GM23338 (cell line): ENCODE results near the gene CTDSP2. TPM values are rescaled to one million over a fixed set of nuclear protein-coding genes. Genes with fewer than 3 reads are reported as not detected.
A peak's percentile ranks its signal among the peaks of the same experiment; 100 is the strongest.

Source experiments
- ATAC-seq: fragments of 200-7000 bp; cut with Tn5 transposase; 3 replicates; pipeline ENCODE4 v1.9.1; 2020
- DNase-seq: peaks from one replicate; pipeline ENCODE4 v3.0.0-alpha.2; 2015; ENCODE audit warnings: low spot score
- H2AFZ ChIP-seq: fragments of 200-600 bp; sonication (generic); 2 replicates; pipeline ENCODE4 v1.8.0; 2016; ENCODE audit warnings: antibody characterized with exemption, mild to moderate bottlenecking, moderate library complexity
- H3F3A ChIP-seq: fragments of 200-600 bp; sonication (generic); replicated peaks from 2 replicates; pipeline ENCODE4 v1.8.0; 2017; ENCODE audit warnings: antibody characterized with exemption, mixed run types, low read depth
- H3K27ac ChIP-seq: fragments of 200-600 bp; sonication (generic); 2 replicates; pipeline ENCODE4 v1.6.1; 2016; ENCODE audit warnings: low read depth
- H3K27me3 ChIP-seq: fragments of 200-600 bp; sonication (generic); 2 replicates; pipeline ENCODE4 v1.8.0; 2016; ENCODE audit warnings: mild to moderate bottlenecking, mixed run types, moderate library complexity; ENCODE audit not compliant: insufficient read depth
- H3K36me3 ChIP-seq: fragments of 200-600 bp; sonication (generic); 2 replicates; pipeline ENCODE4 v1.8.0; 2016; ENCODE audit warnings: mild to moderate bottlenecking; ENCODE audit not compliant: insufficient read depth
- H3K4me1 ChIP-seq: fragments of 200-600 bp; sonication (generic); 2 replicates; pipeline ENCODE4 v1.8.0; 2016; ENCODE audit warnings: mild to moderate bottlenecking, moderate library complexity; ENCODE audit not compliant: insufficient read depth
- H3K4me2 ChIP-seq: fragments of 200-600 bp; sonication (generic); 2 replicates; pipeline ENCODE4 v1.7.1; 2017; ENCODE audit warnings: mixed run types
- H3K4me3 ChIP-seq: fragments of 200-600 bp; sonication (generic); 2 replicates; pipeline ENCODE4 v1.6.1; 2016; ENCODE audit warnings: mixed run types
- H3K79me2 ChIP-seq: fragments of 200-600 bp; sonication (generic); replicated peaks from 2 replicates; pipeline ENCODE4 v1.8.0; 2017; ENCODE audit warnings: mild to moderate bottlenecking; ENCODE audit not compliant: insufficient read depth
- H3K9me2 ChIP-seq: fragments of 200-600 bp; sonication (generic); 2 replicates; pipeline ENCODE4 v1.8.0; 2017; ENCODE audit not compliant: insufficient read depth
- H4K20me1 ChIP-seq: fragments of 200-600 bp; sonication (generic); replicated peaks from 2 replicates; pipeline ENCODE4 v1.8.0; 2017; ENCODE audit warnings: mild to moderate bottlenecking; ENCODE audit not compliant: insufficient read depth
- H3K27ac Mint-ChIP-seq: 2 replicates; pipeline ENCODE4 v1.8.0; 2020; ENCODE audit warnings: inconsistent platforms, mild to moderate bottlenecking, moderate library complexity, mixed read lengths
- H3K27me3 Mint-ChIP-seq: 3 replicates; pipeline ENCODE4 v1.8.0; 2022; ENCODE audit warnings: low read depth, mild to moderate bottlenecking, moderate library complexity, mixed read lengths, inconsistent platforms; ENCODE audit not compliant: insufficient read depth, poor library complexity
- H3K36me3 Mint-ChIP-seq: 3 replicates; pipeline ENCODE4 v1.8.0; 2021; ENCODE audit warnings: low read depth, mild to moderate bottlenecking, inconsistent platforms, moderate library complexity, mixed read lengths
- H3K4me1 Mint-ChIP-seq: 3 replicates; pipeline ENCODE4 v1.8.0; 2020; ENCODE audit warnings: mild to moderate bottlenecking, inconsistent platforms, mixed read lengths
- H3K4me3 Mint-ChIP-seq: 3 replicates; pipeline ENCODE4 v1.8.0; 2021; ENCODE audit warnings: moderate library complexity, mild to moderate bottlenecking, inconsistent platforms, mixed read lengths
- H3K9me3 Mint-ChIP-seq: 3 replicates; pipeline ENCODE4 v1.8.0; 2020; ENCODE audit warnings: moderate library complexity, mild to moderate bottlenecking, inconsistent platforms, mixed read lengths
- EZH2 ChIP-seq: fragments of 200-600 bp; sonication (generic); IDR thresholded peaks from one replicate; pipeline ENCODE4 v1.8.0; 2017; ENCODE audit warnings: antibody characterized with exemption, mild to moderate bottlenecking, low read depth; ENCODE audit not compliant: unreplicated experiment
- EZH2phosphoT487 ChIP-seq: fragments of 200-600 bp; sonication (generic); IDR thresholded peaks from one replicate; pipeline ENCODE4 v1.8.1; 2018; ENCODE audit warnings: antibody characterized with exemption; ENCODE audit not compliant: unreplicated experiment
- JUNB ChIP-seq: IDR thresholded peaks from one replicate; pipeline ENCODE4 v1.6.1; 2016; ENCODE audit warnings: antibody characterized with exemption; ENCODE audit not compliant: unreplicated experiment
- NANOG ChIP-seq: IDR thresholded peaks from 2 replicates; pipeline ENCODE4 v1.6.1; 2016; ENCODE audit warnings: antibody characterized with exemption, borderline replicate concordance
- POLR2AphosphoS5 ChIP-seq: IDR thresholded peaks from 2 replicates; pipeline ENCODE4 v1.6.1; 2016; ENCODE audit warnings: antibody characterized with exemption, low read depth
- ZNF114 ChIP-seq: fragments of 250-450 bp; sonication (Bioruptor Pico); IDR thresholded peaks from 2 replicates; pipeline ENCODE4 v1.5.0; 2020; ENCODE audit warnings: mild to moderate bottlenecking, moderate library complexity
- ZNF331 ChIP-seq: fragments of 250-450 bp; sonication (Bioruptor Pico); IDR thresholded peaks from 2 replicates; pipeline ENCODE4 v1.5.0; 2020; ENCODE audit warnings: low read depth, mild to moderate bottlenecking, moderate library complexity
- polyA plus RNA-seq: library from polyadenylated mRNA; unstranded; fragments of >200 nt; fragmentation: Nextera tagmentation; extraction: Ambion mirVana; gene quantifications from 2 replicates; pipeline ENCODE4 v1.2.1, GENCODE V29; 2016
- total RNA-seq: library from RNA; depleted of rRNA; stranded (reverse); fragments of >200 nt; shearing (Covaris generic); gene quantifications from 2 replicates; pipeline ENCODE4 v1.2.3, GENCODE V29; 2014
- TF ChIP-seq, protein P1 (sequence below): IDR thresholded peaks from 2 replicates; pipeline ENCODE4 v1.6.1; 2016; ENCODE audit warnings: antibody characterized with exemption
- TF ChIP-seq, protein P2 (sequence below): IDR thresholded peaks from one replicate; pipeline ENCODE4 v1.6.1; 2018; ENCODE audit warnings: antibody characterized with exemption; ENCODE audit not compliant: unreplicated experiment

CTDSP2 gene
- total and polyA plus RNA-seq, 2 experiments from 2014 or later = 22.8 to 81.9 TPM

DNA sequence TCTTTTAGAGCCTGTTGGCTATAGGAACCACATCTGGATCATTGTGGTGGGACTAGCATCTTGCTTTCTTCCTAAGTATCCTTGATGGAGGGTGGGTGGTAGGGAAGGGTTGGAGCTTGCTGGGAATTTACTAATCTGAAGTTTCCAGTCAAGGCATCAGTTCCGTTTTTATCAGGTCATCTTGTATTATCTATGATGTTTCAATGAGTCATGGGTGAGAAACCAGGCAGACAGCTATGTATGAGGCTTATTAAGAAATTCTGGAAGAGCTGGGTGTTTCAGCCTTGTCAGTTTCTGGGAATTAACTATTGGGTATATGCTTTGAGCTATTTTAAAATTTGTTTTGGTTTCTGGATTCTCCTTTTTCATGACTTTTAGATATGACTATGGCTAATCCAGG is 52.6 kb downstream of the CTDSP2 start (continued):
- TF ChIP-seq, protein P1, sequence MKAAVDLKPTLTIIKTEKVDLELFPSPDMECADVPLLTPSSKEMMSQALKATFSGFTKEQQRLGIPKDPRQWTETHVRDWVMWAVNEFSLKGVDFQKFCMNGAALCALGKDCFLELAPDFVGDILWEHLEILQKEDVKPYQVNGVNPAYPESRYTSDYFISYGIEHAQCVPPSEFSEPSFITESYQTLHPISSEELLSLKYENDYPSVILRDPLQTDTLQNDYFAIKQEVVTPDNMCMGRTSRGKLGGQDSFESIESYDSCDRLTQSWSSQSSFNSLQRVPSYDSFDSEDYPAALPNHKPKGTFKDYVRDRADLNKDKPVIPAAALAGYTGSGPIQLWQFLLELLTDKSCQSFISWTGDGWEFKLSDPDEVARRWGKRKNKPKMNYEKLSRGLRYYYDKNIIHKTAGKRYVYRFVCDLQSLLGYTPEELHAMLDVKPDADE = no peak

DNA sequence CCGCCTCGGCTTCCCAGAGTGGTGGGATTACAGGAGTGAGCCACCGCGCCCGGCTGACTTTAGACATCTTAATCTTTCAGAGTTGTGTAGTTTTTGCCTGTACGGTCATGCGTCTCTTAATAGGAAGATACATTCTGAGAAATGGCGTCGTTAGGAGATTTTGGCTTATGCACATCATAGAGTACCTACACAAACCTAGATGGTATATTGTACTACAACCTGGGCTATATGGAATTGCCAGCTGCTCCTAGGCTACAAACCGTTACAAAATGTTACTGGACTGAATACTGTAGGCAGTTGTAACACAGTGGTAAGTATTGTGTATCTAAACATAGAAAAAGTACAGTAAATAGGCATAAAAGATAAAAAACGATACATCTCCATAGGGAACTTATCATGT is 62.7 kb downstream of the CTDSP2 start:
- no peaks in the 10 kb centered on the region for H3K9me3 Mint-ChIP-seq

DNA sequence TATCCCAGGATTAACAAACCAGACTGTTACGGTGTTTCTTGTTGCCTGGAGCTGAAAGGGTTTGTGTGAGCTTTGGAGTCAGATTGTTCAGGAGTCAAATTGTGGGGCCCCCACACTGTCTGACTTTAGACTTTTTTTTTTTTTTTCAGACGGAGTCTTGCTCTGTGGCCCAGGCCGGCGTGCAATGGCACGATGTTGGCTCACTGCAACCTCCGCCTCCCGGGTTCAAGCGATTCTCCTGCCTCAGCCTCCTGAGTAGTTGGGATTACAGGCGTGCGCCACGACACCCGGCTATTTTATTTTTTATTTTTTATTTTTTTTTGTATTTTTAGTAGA is 63.1 kb downstream of the CTDSP2 start:
- peaks cover 7% of the 10 kb centered on the region for H4K20me1 ChIP-seq
- H3K4me1 Mint-ChIP-seq = peaks cover 4% of the 10 kb centered on the region; the same call in 1 of the 3 replicates
- H3K9me3 Mint-ChIP-seq = no peaks in the 10 kb centered on the region
- no peaks in the 10 kb centered on the region for H3F3A ChIP-seq
- peaks cover 5% of the 10 kb centered on the region for H3K27me3 Mint-ChIP-seq
- H3K4me2 ChIP-seq = peak overlapping the region; percentile 98
- H3K4me3 ChIP-seq = peak overlapping the region; percentile 100
- no peak for ATAC-seq
- no peak overlapping the region for H3K27ac Mint-ChIP-seq
- no peak overlapping the region for H3K27ac ChIP-seq
- H3K9me2 ChIP-seq = no peaks in the 10 kb centered on the region
- H3K36me3 Mint-ChIP-seq = peaks cover 31% of the 10 kb centered on the region
- peak overlapping the region; percentile 100 for H3K4me3 Mint-ChIP-seq
- H3K36me3 ChIP-seq = peaks cover 20% of the 10 kb centered on the region; the same call in 1 of the 2 replicates
- no peak for DNase-seq
- H3K27me3 ChIP-seq = no peaks in the 10 kb centered on the region
- peaks cover 18% of the 10 kb centered on the region for H3K79me2 ChIP-seq
- peaks cover 5% of the 10 kb centered on the region; the same call in 1 of the 2 replicates for H3K4me1 ChIP-seq
- peak overlapping the region; percentile 73; the same call in 1 of the 2 replicates for H2AFZ ChIP-seq
- no peak for TF ChIP-seq JUNB
- TF ChIP-seq, protein P1 = no peak
- TF ChIP-seq, protein P2, sequence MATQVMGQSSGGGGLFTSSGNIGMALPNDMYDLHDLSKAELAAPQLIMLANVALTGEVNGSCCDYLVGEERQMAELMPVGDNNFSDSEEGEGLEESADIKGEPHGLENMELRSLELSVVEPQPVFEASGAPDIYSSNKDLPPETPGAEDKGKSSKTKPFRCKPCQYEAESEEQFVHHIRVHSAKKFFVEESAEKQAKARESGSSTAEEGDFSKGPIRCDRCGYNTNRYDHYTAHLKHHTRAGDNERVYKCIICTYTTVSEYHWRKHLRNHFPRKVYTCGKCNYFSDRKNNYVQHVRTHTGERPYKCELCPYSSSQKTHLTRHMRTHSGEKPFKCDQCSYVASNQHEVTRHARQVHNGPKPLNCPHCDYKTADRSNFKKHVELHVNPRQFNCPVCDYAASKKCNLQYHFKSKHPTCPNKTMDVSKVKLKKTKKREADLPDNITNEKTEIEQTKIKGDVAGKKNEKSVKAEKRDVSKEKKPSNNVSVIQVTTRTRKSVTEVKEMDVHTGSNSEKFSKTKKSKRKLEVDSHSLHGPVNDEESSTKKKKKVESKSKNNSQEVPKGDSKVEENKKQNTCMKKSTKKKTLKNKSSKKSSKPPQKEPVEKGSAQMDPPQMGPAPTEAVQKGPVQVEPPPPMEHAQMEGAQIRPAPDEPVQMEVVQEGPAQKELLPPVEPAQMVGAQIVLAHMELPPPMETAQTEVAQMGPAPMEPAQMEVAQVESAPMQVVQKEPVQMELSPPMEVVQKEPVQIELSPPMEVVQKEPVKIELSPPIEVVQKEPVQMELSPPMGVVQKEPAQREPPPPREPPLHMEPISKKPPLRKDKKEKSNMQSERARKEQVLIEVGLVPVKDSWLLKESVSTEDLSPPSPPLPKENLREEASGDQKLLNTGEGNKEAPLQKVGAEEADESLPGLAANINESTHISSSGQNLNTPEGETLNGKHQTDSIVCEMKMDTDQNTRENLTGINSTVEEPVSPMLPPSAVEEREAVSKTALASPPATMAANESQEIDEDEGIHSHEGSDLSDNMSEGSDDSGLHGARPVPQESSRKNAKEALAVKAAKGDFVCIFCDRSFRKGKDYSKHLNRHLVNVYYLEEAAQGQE = no peak
- TF ChIP-seq NANOG = no peak
- no peak for TF ChIP-seq EZH2phosphoT487

More for the DNA sequence above, 62.7 kb downstream of the CTDSP2 start:
- Histone ChIP-seq H3K27ac (no peak overlapping the region), H3K79me2 (peaks cover 18% of the 10 kb centered on the region), H3K4me3 (0 out of 2 replicates have a peak overlapping the region, but pooled peaks have one; percentile 100), H3F3A (no peaks in the 10 kb centered on the region), H3K4me1 (peaks cover 5% of the 10 kb centered on the region; the same call in 1 of the 2 replicates), H3K4me2 (peak overlapping the region; percentile 98; the same call in 1 of the 2 replicates), H3K36me3 (peaks cover 20% of the 10 kb centered on the region; the same call in 1 of the 2 replicates), H4K20me1 (peaks cover 7% of the 10 kb centered on the region), H2AFZ (no peak overlapping the region), H3K27me3 (no peaks in the 10 kb centered on the region), H3K9me2 (no peaks in the 10 kb centered on the region)
- H3K4me1 Mint-ChIP-seq = peaks cover 4% of the 10 kb centered on the region; the same call in 1 of the 3 replicates
- no peak overlapping the region for H3K27ac Mint-ChIP-seq
- H3K4me3 Mint-ChIP-seq = peak overlapping the region; percentile 100
- H3K36me3 Mint-ChIP-seq = peaks cover 36% of the 10 kb centered on the region
- ATAC-seq (no peak), DNase-seq (no peak)
- TF ChIP-seq, protein P1 = no peak
- TF ChIP-seq EZH2 (no peak), ZNF114 (CRISPR knock-in tag) (no peak), ZNF331 (CRISPR knock-in tag) (no peak), POLR2AphosphoS5 (no peak), JUNB (no peak)
- H3K27me3 Mint-ChIP-seq = peaks cover 5% of the 10 kb centered on the region
